Measurements from ENCODE around the gene PPP2CA.

DNA sequence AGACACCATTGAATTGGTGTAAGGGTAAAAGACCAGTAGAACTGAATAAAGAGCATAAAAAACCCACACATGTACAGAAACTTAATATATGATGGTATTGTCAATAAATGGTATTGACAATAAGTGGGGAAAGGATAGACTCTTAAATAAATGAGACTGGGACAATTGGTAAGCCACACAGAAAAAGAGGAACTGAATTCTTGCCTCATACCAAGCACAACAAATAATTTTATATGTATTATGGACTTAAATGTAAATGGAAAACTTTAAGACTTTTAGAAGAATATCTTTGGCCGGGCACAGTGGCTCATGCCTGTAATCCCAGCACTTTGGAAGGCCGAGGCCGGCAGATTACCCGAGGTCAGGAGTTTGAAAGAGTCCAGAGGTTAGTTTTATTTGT lies 37.9 kb upstream of the PPP2CA start:
- TF ChIP-seq, protein P1, sequence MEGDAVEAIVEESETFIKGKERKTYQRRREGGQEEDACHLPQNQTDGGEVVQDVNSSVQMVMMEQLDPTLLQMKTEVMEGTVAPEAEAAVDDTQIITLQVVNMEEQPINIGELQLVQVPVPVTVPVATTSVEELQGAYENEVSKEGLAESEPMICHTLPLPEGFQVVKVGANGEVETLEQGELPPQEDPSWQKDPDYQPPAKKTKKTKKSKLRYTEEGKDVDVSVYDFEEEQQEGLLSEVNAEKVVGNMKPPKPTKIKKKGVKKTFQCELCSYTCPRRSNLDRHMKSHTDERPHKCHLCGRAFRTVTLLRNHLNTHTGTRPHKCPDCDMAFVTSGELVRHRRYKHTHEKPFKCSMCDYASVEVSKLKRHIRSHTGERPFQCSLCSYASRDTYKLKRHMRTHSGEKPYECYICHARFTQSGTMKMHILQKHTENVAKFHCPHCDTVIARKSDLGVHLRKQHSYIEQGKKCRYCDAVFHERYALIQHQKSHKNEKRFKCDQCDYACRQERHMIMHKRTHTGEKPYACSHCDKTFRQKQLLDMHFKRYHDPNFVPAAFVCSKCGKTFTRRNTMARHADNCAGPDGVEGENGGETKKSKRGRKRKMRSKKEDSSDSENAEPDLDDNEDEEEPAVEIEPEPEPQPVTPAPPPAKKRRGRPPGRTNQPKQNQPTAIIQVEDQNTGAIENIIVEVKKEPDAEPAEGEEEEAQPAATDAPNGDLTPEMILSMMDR (IDR thresholded peaks at IDR 0.05): no peak
- TF ChIP-seq POLR2A (IDR thresholded peaks at IDR 0.05) (no peak), POLR2AphosphoS5 (IDR thresholded peaks at IDR 0.05) (no peak), EP300 (IDR thresholded peaks at IDR 0.05) (no peak)

Measured in suprapubic skin (tissue), 4 donors.